Activated naive CD8-positive, alpha-beta T cell treated with anti-CD3 and anti-CD28 coated beads, Interleukin-2, amount 50 U/mL, for 24 hours (primary cell): ENCODE results near the gene REPIN1.

Source experiments
- ATAC-seq: fragments of 150-1000 bp; cut with Tn5 transposase; one replicate; pipeline ENCODE4 v1.10.0; 2021
- DNase-seq: peaks from one replicate; pipeline ENCODE4 v3.0.0; 2021
- H3K27ac Mint-ChIP-seq: one replicate; pipeline ENCODE4 v1.8.0; 2021; ENCODE audit warnings: mild to moderate bottlenecking, mixed read lengths
- H3K27me3 Mint-ChIP-seq: one replicate; pipeline ENCODE4 v1.8.0; 2021; ENCODE audit warnings: mixed read lengths
- H3K36me3 Mint-ChIP-seq: one replicate; pipeline ENCODE4 v1.8.0; 2021; ENCODE audit warnings: low read depth, mixed read lengths
- H3K4me1 Mint-ChIP-seq: one replicate; pipeline ENCODE4 v1.8.0; 2021; ENCODE audit warnings: mixed read lengths
- H3K4me3 Mint-ChIP-seq: one replicate; pipeline ENCODE4 v1.8.0; 2021; ENCODE audit warnings: mild to moderate bottlenecking, moderate library complexity, mixed read lengths
- H3K9me3 Mint-ChIP-seq: one replicate; pipeline ENCODE4 v1.8.0; 2021; ENCODE audit warnings: mixed read lengths

The REPIN1 gene

GRCh38 chr7:150417239-150417638 is 48.6 kb downstream of the REPIN1 start:
- Mint-ChIP-seq H3K4me1 (peaks cover 15% of the 10 kb centered on the region), H3K36me3 (no peaks in the 10 kb centered on the region), H3K4me3 (no peak overlapping the region), H3K27me3 (no peaks in the 10 kb centered on the region), H3K27ac (no peak overlapping the region), H3K9me3 (no peaks in the 10 kb centered on the region)
- ATAC-seq: no peak
- no peak for DNase-seq

- Mint-ChIP-seq H3K27me3 (no peaks in the 10 kb centered on the region), H3K27ac (no peak overlapping the region), H3K36me3 (no peaks in the 10 kb centered on the region), H3K4me1 (peaks cover 15% of the 10 kb centered on the region), H3K4me3 (no peak overlapping the region), H3K9me3 (no peaks in the 10 kb centered on the region)
- no peak for DNase-seq
- ATAC-seq: no peak
Measured at GRCh38 chr7:150417863-150418262, 49.2 kb downstream of the REPIN1 start.

- Mint-ChIP-seq H3K9me3 (no peaks in the 10 kb centered on the region), H3K4me3 (no peak overlapping the region), H3K27me3 (no peaks in the 10 kb centered on the region), H3K4me1 (peaks cover 6% of the 10 kb centered on the region), H3K27ac (no peak overlapping the region), H3K36me3 (no peaks in the 10 kb centered on the region)
- no peak for DNase-seq
- no peak for ATAC-seq
Measured at GRCh38 chr7:150420242-150420641, 51.6 kb downstream of the REPIN1 start.

GRCh38 chr7:150420987-150421674 is 52.5 kb downstream of the REPIN1 start:
- Mint-ChIP-seq H3K27ac (no peak overlapping the region), H3K4me3 (no peak overlapping the region)
- ATAC-seq: peak; percentile 98

GRCh38 chr7:150421831-150422230 is 53.2 kb downstream of the REPIN1 start:
- Mint-ChIP-seq H3K4me3 (no peak overlapping the region), H3K27me3 (no peaks in the 10 kb centered on the region), H3K9me3 (no peaks in the 10 kb centered on the region), H3K36me3 (no peaks in the 10 kb centered on the region), H3K4me1 (peaks cover 6% of the 10 kb centered on the region), H3K27ac (no peak overlapping the region)
- DNase-seq: no peak
- no peak for ATAC-seq

More at GRCh38 chr7:150420987-150421674, 52.5 kb downstream of the REPIN1 start:
- peak; percentile 88 for DNase-seq
- no peaks in the 10 kb centered on the region for H3K9me3 Mint-ChIP-seq
- no peaks in the 10 kb centered on the region for H3K36me3 Mint-ChIP-seq
- no peaks in the 10 kb centered on the region for H3K27me3 Mint-ChIP-seq
- peaks cover 6% of the 10 kb centered on the region for H3K4me1 Mint-ChIP-seq
